IPS-18a (cell line): Measurements from ENCODE around the gene PDC.
"Not testable (repeated sequence)": the region's sequence is repeated elsewhere in the genome, so short reads cannot be mapped to it uniquely, and the experiment has no call there.

Source experiments
- H3K27ac ChIP-seq: one replicate; pipeline ENCODE4 v1.5.1; 2013; ENCODE audit warnings: low read length
- H3K27me3 ChIP-seq: one replicate; pipeline ENCODE4 v1.6.1; 2013; ENCODE audit warnings: mild to moderate bottlenecking, low read length; ENCODE audit not compliant: control insufficient read depth, insufficient read depth
- H3K36me3 ChIP-seq: one replicate; pipeline ENCODE4 v1.6.1; 2013; ENCODE audit warnings: low read depth, low read length; ENCODE audit not compliant: control insufficient read depth
- H3K4me1 ChIP-seq: one replicate; pipeline ENCODE4 v1.6.1; 2013; ENCODE audit warnings: low read depth, low read length; ENCODE audit not compliant: control insufficient read depth
- H3K4me3 ChIP-seq: one replicate; pipeline ENCODE4 v1.5.1; 2013; ENCODE audit warnings: low read length
- H3K9ac ChIP-seq: one replicate; pipeline ENCODE4 v1.6.1; 2013; ENCODE audit warnings: mild to moderate bottlenecking, low read length, moderate library complexity
- H3K9me3 ChIP-seq: one replicate; pipeline ENCODE4 v1.6.1; 2013; ENCODE audit warnings: low read depth, low read length; ENCODE audit not compliant: control insufficient read depth

The PDC gene

DNA sequence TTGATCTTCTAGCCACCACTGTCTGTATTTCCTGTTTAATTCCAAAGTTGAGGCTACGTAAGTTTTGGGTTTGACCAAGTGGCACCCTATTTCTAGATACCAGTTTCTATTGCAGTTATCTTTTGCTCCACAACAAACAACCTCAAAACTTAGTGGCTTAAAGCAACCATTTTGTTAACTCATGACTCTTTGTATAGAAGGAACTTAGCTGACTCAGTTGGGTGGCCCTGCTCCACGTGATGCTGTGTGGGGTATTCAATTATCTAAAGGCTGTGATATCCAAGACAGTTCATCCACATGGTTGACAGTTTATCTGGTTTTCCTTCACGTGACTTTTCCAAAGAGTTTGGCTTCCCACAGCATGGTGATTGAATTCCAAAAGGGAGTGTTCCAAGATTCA, 34.8 kb downstream of the PDC start:
- no peak overlapping the region for H3K9ac ChIP-seq

DNA sequence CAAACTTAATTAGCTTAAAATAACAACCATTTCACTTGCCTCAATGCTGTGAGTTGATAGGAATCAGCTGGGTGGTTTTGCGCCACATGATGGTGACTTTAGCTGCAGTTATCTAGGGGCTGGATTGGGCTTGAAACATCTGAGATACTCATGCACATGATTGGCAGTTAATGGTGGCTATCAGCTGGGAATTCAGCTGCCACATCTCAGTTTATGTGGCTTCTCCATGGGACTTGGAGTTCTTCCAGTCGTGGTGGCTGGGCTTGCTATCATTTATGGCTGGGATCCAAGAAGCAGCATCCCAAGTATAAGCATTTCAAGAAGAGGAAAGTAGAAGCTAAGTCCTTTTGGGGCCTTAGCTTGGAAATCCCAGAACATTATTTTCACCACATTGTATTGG, 36.4 kb downstream of the PDC start:
- H3K4me1 ChIP-seq = no peaks in the 10 kb centered on the region
- peaks cover 7% of the 10 kb centered on the region for H3K36me3 ChIP-seq
- H3K27me3 ChIP-seq = no peaks in the 10 kb centered on the region
- no peak overlapping the region for H3K4me3 ChIP-seq
- no peaks in the 10 kb centered on the region for H3K9me3 ChIP-seq
- H3K9ac ChIP-seq = no peak overlapping the region
- H3K27ac ChIP-seq = no peak overlapping the region

More for the DNA sequence above, 34.8 kb downstream of the PDC start:
- Histone ChIP-seq H3K27ac (no peak overlapping the region), H3K27me3 (no peaks in the 10 kb centered on the region), H3K4me1 (no peaks in the 10 kb centered on the region), H3K4me3 (no peak overlapping the region), H3K9me3 (no peaks in the 10 kb centered on the region), H3K36me3 (no peaks in the 10 kb centered on the region)

DNA sequence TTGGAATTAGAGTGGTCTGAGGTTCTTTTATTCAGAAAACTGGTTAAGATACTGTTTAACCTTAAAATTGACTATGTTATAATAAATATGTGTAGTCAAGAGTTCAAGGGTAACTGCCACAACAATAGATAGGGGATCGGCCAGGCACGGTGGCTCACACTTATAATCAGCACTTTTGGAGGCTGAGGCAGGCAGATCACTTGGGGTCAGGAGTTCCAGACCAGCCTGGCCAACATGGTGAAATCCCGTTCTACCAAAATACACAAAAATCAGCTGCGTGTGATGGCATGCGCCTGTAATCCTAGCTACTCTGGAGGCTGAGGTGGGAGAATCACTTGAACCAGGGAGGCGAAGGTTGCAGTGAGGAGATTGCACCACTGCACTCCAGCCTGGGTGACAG, 39.5 kb downstream of the PDC start:
- no peaks in the 10 kb centered on the region for H3K9me3 ChIP-seq
- H3K27me3 ChIP-seq = no peaks in the 10 kb centered on the region
- no peak overlapping the region for H3K4me3 ChIP-seq
- H3K9ac ChIP-seq = no peak overlapping the region
- H3K4me1 ChIP-seq = no peaks in the 10 kb centered on the region
- H3K36me3 ChIP-seq = peaks cover 20% of the 10 kb centered on the region
- H3K27ac ChIP-seq = no peak overlapping the region

DNA sequence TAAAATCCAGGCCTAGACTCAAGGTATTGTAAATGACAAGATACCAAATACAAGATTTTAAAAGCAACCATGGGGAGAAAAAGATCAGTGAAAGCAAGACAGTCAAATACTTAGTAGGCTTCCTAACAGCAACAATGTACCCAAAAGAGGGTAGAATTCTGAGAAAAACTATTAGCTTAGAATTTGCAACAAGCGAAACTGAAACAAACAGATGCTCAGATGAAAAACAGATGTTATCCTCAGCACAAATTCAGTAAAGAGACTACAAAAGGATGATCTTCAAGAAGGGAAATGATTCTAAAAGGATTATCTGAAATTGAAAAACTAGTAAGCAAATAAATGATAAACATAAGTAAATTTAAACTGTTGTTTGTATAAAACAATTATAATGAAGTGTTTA, 40.0 kb downstream of the PDC start:
- no peak overlapping the region for H3K27ac ChIP-seq
- peaks cover 20% of the 10 kb centered on the region for H3K36me3 ChIP-seq
- no peak overlapping the region for H3K9ac ChIP-seq

DNA sequence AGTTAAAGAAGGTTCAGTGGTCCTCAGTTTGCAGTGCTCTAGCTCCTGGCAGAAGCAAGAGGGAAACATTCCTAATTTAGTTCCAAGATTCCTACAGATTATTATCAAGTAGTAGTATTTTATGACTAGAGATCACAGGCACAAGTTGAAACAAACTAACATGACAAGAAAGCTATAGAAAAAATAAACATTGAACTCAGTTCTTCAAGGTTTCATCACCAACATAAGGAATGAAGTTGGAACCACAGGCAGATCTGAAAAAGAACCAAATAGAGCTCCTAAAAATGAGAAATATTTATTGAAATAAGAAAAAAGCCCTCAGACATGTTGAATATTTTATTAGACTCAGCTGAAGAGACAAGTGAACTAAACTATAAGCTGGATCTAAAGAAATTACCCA, 40.6 kb downstream of the PDC start:
- Histone ChIP-seq H3K9ac (no peak overlapping the region), H3K27ac (no peak overlapping the region), H3K36me3 (peaks cover 20% of the 10 kb centered on the region), H3K9me3 (no peaks in the 10 kb centered on the region), H3K4me3 (no peak overlapping the region), H3K27me3 (no peaks in the 10 kb centered on the region), H3K4me1 (no peaks in the 10 kb centered on the region)

More for the DNA sequence above, 40.0 kb downstream of the PDC start:
- H3K9me3 ChIP-seq = no peaks in the 10 kb centered on the region
- no peaks in the 10 kb centered on the region for H3K4me1 ChIP-seq
- no peak overlapping the region for H3K4me3 ChIP-seq
- H3K27me3 ChIP-seq = no peaks in the 10 kb centered on the region

DNA sequence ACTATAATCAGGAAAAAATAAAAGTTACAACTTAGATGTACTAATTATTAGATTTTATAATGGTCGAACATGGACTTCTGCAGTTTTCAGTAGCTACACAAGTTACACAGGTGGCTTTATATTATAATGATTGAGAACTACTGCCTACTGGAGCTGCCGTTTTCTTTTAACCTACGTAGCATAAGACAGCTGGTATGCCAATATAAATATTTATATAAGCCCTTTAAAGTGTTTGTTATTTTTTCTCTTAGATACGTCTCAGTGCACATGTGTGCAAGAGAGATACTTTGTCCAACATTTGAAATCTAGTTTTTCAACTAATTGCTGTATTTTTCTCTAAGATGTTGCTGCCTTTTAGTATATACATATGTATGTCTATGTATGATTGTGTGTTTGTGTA, 42.4 kb downstream of the PDC start:
- Histone ChIP-seq H3K4me1 (no peaks in the 10 kb centered on the region), H3K9ac (no peak overlapping the region), H3K36me3 (peaks cover 23% of the 10 kb centered on the region), H3K27ac (no peak overlapping the region), H3K27me3 (no peaks in the 10 kb centered on the region), H3K4me3 (no peak overlapping the region), H3K9me3 (no peaks in the 10 kb centered on the region)

DNA sequence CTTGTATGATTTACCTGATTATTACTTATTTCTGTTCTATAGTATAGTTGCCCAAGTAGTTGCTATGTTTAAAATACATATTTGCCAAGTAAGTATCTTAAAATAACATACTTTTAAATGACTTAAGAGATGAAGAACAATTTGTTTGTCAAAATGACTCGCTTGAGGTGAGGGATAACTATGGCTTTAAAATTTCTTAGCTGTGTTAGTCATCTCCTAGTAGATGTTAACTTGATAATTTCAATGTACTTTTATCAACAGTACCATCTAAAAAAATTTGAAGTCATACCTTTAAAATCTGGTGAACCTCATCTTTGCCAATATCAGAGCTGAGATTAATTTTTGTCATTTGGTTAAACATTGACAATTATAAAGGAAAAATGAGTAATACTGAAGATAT, 47.6 kb downstream of the PDC start:
- H3K9ac ChIP-seq = no peak overlapping the region
- no peaks in the 10 kb centered on the region for H3K9me3 ChIP-seq
- no peaks in the 10 kb centered on the region for H3K27me3 ChIP-seq
- no peaks in the 10 kb centered on the region for H3K4me1 ChIP-seq
- peaks cover 28% of the 10 kb centered on the region for H3K36me3 ChIP-seq
- H3K27ac ChIP-seq = no peak overlapping the region
- no peak overlapping the region for H3K4me3 ChIP-seq

DNA sequence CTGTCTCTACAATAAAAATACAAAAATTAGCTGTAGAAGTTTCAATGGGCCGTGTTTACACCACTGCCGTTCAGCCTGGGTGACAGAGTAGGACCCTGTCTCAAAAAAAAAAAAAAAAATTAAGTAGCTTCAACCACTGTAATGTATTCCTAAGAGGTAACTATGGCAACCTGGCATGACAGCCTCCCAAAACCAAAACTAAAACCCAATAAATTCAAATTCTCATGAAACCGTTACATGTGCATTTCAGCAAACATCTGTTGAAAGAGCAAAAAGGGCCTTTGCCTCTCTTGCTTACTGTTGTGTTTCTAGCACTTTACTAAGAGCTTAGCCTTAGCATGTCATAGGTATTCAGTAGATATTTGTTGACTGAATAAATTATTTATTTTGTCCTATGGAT, 51.8 kb downstream of the PDC start:
- Histone ChIP-seq H3K27me3 (no peaks in the 10 kb centered on the region), H3K9ac (no peak overlapping the region), H3K9me3 (no peaks in the 10 kb centered on the region), H3K4me3 (no peak overlapping the region), H3K36me3 (peaks cover 49% of the 10 kb centered on the region), H3K27ac (no peak overlapping the region), H3K4me1 (no peaks in the 10 kb centered on the region)

DNA sequence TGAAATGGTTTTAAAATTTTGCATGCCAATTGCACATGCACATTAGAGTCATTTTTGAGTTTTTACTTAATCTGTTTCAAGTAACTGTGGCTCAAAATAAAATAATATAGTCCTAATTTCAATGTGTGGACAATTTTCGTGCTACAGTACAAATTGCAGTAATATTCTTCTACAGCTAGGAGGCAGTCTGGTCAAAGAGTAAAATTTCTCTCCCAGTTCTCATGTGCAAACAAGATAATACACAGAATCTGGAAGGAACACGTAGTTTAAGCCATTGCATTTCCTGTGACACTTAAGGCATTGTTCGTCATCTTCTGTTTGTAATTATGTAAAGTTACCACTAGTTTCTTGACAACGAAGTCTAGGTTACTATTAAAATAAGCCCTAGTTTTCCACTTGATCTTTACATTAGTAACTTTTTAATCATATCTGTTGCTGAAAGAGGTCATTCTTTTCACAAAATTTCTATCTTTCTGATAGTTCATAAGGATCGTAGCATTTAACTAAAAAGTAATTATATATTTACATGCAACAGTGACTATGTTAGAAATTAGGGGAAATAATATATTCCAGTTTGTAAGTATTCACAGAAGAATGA, 56.4 kb downstream of the PDC start:
- no peaks in the 10 kb centered on the region for H3K9me3 ChIP-seq
- H3K4me1 ChIP-seq = no peaks in the 10 kb centered on the region
- H3K27me3 ChIP-seq = no peaks in the 10 kb centered on the region
- H3K27ac ChIP-seq = no peak overlapping the region
- H3K9ac ChIP-seq = no peak overlapping the region
- H3K36me3 ChIP-seq = peaks cover 44% of the 10 kb centered on the region
- H3K4me3 ChIP-seq = no peak overlapping the region

DNA sequence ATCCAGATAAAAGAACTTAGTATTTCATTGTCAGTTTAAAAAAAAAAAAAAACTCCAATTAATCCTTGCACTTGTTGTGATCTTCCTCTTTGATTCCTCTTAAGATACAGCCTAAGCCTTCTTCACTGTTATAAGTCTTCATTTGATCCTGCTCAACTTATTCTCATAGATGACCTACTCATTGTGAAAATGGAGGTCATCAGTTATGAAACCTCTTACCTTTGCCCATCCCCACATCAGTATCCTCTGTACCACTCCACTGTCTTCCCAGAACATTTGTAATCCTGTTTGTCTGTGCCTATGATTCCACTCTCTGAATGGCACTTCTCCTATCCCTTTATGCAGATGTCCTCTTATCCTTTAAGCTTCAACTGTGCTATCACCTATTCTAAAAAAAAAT, 57.3 kb downstream of the PDC start:
- Histone ChIP-seq H3K9ac (no peak overlapping the region), H3K36me3 (peaks cover 42% of the 10 kb centered on the region), H3K27ac (no peak overlapping the region)

DNA sequence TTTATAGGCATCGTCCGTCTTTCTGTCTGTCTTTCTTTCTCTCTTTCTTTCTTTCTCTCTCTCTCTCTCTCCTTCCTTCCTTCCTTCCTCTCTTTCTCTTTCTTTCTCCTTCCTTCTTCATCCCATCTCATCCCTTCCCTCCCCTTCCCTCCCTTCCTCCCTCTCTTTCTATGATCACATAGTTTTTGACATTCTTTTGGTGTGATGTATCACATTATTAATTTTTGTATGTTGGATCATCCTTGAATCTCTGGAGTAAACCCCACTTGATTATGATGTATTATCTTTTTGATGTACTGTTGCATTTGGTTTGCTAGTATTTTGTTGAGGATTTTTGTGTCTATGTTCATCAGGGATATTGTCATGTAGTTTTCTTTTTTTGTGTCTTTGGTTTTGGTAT, 59.5 kb downstream of the PDC start:
- not testable (repeated sequence) for H3K4me1 ChIP-seq, H3K27ac ChIP-seq, H3K9me3 ChIP-seq, H3K4me3 ChIP-seq, H3K27me3 ChIP-seq, H3K9ac ChIP-seq
- H3K36me3 ChIP-seq = peaks cover 34% of the 10 kb centered on the region

More for the DNA sequence above, 57.3 kb downstream of the PDC start:
- no peaks in the 10 kb centered on the region for H3K9me3 ChIP-seq
- H3K4me1 ChIP-seq = no peaks in the 10 kb centered on the region
- no peaks in the 10 kb centered on the region for H3K27me3 ChIP-seq
- no peak overlapping the region for H3K4me3 ChIP-seq
